ENCODE data around the gene ADCY9.

DNA sequence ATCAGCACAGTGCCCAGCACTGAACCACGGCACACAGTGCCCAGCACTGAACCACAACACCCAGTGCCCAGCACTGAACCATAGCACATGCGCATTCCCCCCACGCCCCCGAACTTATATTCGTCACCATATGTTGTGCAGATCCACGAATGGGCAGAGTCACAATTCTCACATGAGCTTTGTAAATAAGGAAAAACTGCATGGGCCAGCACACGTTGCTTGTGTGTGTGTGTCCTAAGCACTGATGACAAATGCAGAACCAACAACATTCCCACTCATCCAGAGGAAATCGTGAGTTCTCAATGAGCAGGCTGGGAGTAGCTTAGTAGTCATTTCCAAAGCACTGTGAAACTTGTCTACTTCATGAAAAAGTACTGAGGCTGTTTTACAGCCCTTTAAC is 70.0 kb downstream of the ADCY9 start:
- TF ChIP-seq, protein P1, sequence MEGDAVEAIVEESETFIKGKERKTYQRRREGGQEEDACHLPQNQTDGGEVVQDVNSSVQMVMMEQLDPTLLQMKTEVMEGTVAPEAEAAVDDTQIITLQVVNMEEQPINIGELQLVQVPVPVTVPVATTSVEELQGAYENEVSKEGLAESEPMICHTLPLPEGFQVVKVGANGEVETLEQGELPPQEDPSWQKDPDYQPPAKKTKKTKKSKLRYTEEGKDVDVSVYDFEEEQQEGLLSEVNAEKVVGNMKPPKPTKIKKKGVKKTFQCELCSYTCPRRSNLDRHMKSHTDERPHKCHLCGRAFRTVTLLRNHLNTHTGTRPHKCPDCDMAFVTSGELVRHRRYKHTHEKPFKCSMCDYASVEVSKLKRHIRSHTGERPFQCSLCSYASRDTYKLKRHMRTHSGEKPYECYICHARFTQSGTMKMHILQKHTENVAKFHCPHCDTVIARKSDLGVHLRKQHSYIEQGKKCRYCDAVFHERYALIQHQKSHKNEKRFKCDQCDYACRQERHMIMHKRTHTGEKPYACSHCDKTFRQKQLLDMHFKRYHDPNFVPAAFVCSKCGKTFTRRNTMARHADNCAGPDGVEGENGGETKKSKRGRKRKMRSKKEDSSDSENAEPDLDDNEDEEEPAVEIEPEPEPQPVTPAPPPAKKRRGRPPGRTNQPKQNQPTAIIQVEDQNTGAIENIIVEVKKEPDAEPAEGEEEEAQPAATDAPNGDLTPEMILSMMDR (IDR thresholded peaks at IDR 0.05): no peak
- TF ChIP-seq POLR2A (IDR thresholded peaks at IDR 0.05) (no peak), EP300 (IDR thresholded peaks at IDR 0.05) (no peak), POLR2AphosphoS5 (IDR thresholded peaks at IDR 0.05) (no peak)
